Thoracic aorta (tissue), 2 donors: ENCODE data around the gene PIK3IP1. TPM values are rescaled to one million over a fixed set of nuclear protein-coding genes. Genes with fewer than 3 reads are reported as not detected.

Experiments used
- ATAC-seq: fragments of 150-250 bp; one replicate; pipeline ENCODE4 v1.8.0; 2017; ENCODE audit warnings: low read depth; ENCODE audit not compliant: insufficient number of reproducible peaks, low FRiP score
- DNase-seq: peaks from one replicate; pipeline ENCODE4 v3.0.0-alpha.2; 2020; ENCODE audit warnings: low spot score
- H3K27ac ChIP-seq, 2 donors: fragments of 200-600 bp; sonication (generic); 1 replicate in 1 of 2; 2 replicates in 1 of 2; pipeline ENCODE4 v1.5.1; 2016; ENCODE audit warnings: mild to moderate bottlenecking in 2 of 2, moderate library complexity in 2 of 2
- H3K27me3 ChIP-seq: fragments of 200-600 bp; sonication (generic); replicated peaks from 2 replicates; pipeline ENCODE4 v1.6.0; 2016; ENCODE audit warnings: mild to moderate bottlenecking; ENCODE audit not compliant: insufficient read depth
- H3K36me3 ChIP-seq: fragments of 200-600 bp; sonication (generic); one replicate; pipeline ENCODE4 v1.5.1; 2016
- H3K4me1 ChIP-seq, 2 donors: fragments of 200-600 bp; sonication (generic); 1 replicate in 1 of 2; 2 replicates in 1 of 2; pipeline versions ENCODE4 v1.5.1 to v1.6.0; 2016; ENCODE audit warnings: low read depth in 2 of 2, mild to moderate bottlenecking in 1 of 2; ENCODE audit not compliant: control insufficient read depth in 1 of 2
- H3K4me3 ChIP-seq: fragments of 200-600 bp; sonication (generic); 2 replicates; pipeline ENCODE4 v1.5.1; 2016; ENCODE audit warnings: mild to moderate bottlenecking
- H3K9me3 ChIP-seq: fragments of 200-600 bp; sonication (generic); 2 replicates; pipeline ENCODE4 v1.5.1; 2016
- CTCF ChIP-seq: fragments of 200-600 bp; sonication (generic); IDR thresholded peaks from one replicate; pipeline ENCODE4 v1.5.1; 2019; ENCODE audit warnings: antibody characterized with exemption
- total RNA-seq, 2 donors: library from RNA; depleted of rRNA; stranded (reverse); fragments of >200 nt; gene quantifications; one replicate each; pipeline versions ENCODE4 v1.1.0 to v1.2.3, GENCODE V29; 2016

Gene PIK3IP1
- total RNA-seq, 2 donors from 2014 or later: 56.3 to 57.9 TPM

- Histone ChIP-seq H3K9me3 (no peaks in the 10 kb centered on the region), H3K27me3 (no peaks in the 10 kb centered on the region), H3K36me3 (no peaks in the 10 kb centered on the region), H3K4me3 (no peak overlapping the region), H3K27ac (no peak overlapping the region), H3K4me1 (no peaks in the 10 kb centered on the region)
- ATAC-seq (no peak), DNase-seq (no peak)
- TF ChIP-seq CTCF: no peak
These were observed 12.9 kb upstream of the PIK3IP1 start for GRCh38 chr22:31305194-31305593.

DNA sequence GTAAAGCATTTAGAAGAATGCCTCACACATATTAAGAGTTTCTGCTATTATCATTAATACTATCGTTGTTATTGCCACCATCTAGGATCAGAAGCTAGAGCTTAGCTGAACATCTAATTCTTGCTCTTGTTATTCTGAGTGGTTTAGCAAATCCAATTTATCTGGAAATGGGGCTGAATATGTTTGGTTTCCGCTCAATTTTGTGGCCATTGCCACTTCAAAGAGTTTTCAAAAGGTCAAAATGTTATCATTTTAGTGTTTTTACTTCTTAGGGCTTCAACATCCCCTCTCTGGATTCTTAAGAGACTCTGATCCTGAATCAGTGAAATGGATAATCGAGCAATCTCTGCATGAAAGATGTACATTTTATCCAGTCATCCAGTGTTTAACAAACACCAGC is 10.2 kb upstream of the PIK3IP1 start:
- Histone ChIP-seq H3K4me3 (no peak overlapping the region), H3K27ac (no peak overlapping the region), H3K36me3 (no peaks in the 10 kb centered on the region), H3K27me3 (no peaks in the 10 kb centered on the region), H3K4me1 (no peaks in the 10 kb centered on the region), H3K9me3 (no peaks in the 10 kb centered on the region)
- DNase-seq (no peak), ATAC-seq (no peak)
- TF ChIP-seq CTCF: no peak

- H3K9me3 ChIP-seq: no peaks in the 10 kb centered on the region
- no peaks in the 10 kb centered on the region for H3K27me3 ChIP-seq
- DNase-seq (no peak), ATAC-seq (no peak)
- H3K4me3 ChIP-seq: no peak overlapping the region
- H3K4me1 ChIP-seq: peaks cover 3% of the 10 kb centered on the region in 2 donors
- no peak overlapping the region for H3K27ac ChIP-seq
- TF ChIP-seq CTCF: no peak
- no peaks in the 10 kb centered on the region for H3K36me3 ChIP-seq
These were observed 9.7 kb upstream of the PIK3IP1 start for GRCh38 chr22:31302006-31302405.

DNA sequence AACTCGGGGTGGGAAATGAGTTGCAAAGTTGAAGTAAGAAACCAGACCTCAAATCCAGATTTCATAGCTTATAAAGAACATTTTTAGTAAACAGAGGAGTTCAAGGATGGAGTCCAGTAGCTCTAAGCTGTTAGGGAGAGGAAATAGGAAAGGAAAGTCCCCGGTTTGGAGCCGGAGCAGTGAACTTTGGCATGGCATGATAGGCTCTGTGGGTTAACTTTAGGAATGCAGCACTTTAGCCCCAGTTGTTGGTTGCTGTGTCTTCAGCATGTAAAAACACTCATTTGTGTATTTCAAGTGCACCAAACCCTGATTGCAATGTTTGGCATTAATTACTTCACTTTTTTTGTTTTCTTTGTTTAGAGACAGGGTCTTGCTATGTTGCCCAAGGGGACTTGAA is 8.6 kb upstream of the PIK3IP1 start:
- Histone ChIP-seq H3K4me1 (peaks cover 14% of the 10 kb centered on the region in 2 donors), H3K36me3 (no peaks in the 10 kb centered on the region), H3K9me3 (no peaks in the 10 kb centered on the region), H3K27ac (no peak overlapping the region), H3K4me3 (no peak overlapping the region), H3K27me3 (no peaks in the 10 kb centered on the region)
- DNase-seq: no peak
- no peak for ATAC-seq
- TF ChIP-seq CTCF: no peak

- DNase-seq: no peak
- Histone ChIP-seq H3K36me3 (no peaks in the 10 kb centered on the region), H3K27me3 (no peaks in the 10 kb centered on the region), H3K4me1 (peaks cover 34 to 41% of the 10 kb centered on the region in 2 donors), H3K4me3 (peak overlapping the region; percentile 15), H3K9me3 (no peaks in the 10 kb centered on the region), H3K27ac (peak overlapping the region; percentile 12 to 72)
- TF ChIP-seq CTCF: no peak
- ATAC-seq: no peak
These were observed 3.8 kb upstream of the PIK3IP1 start for GRCh38 chr22:31295831-31296657.
